ENCODE results near the gene NDRG4.

- TF ChIP-seq EZH2 (IDR thresholded peaks at IDR 0.05; ENCODE audit: insufficient read depth, poor library complexity, severe bottlenecking) (no peak), EZH2phosphoT487 (IDR thresholded peaks at IDR 0.05; ENCODE audit: insufficient read depth, low read depth) (no peak)
These were observed 2.4 kb downstream of the NDRG4 start for GRCh38 chr16:58502217-58502921.

Data from GM23248 (cell line).